Uterus (tissue), 4 donors: ENCODE data around the gene DNAJC24. TPM values are rescaled to one million over a fixed set of nuclear protein-coding genes. Genes with fewer than 3 reads are reported as not detected.

ENCODE experiments used
- DNase-seq, 2 donors: peaks; one replicate each; pipeline ENCODE4 v3.0.0-alpha.2; 2019 to 2020
- H3K27ac ChIP-seq, 2 donors: fragments of 200-600 bp; sonication (generic); 1 replicate in 1 of 2; 2 replicates in 1 of 2; pipeline ENCODE4 v1.5.1; 2016 to 2018
- H3K27me3 ChIP-seq, 2 donors: fragments of 200-600 bp; sonication (generic); one replicate each; pipeline ENCODE4 v1.5.1; 2018 to 2019; ENCODE audit warnings: control low read depth in 1 of 2
- H3K36me3 ChIP-seq, 2 donors: fragments of 200-600 bp; sonication (generic); one replicate each; pipeline ENCODE4 v1.5.1; 2019; ENCODE audit warnings: control low read depth in 1 of 2
- H3K4me1 ChIP-seq, 2 donors: fragments of 200-600 bp; sonication (generic); one replicate each; pipeline ENCODE4 v1.5.1; 2018 to 2019; ENCODE audit warnings: control low read depth in 1 of 2
- H3K4me3 ChIP-seq, 2 donors: fragments of 200-600 bp; sonication (generic); 1 replicate in 1 of 2; 2 replicates in 1 of 2; pipeline ENCODE4 v1.5.1; 2018 to 2019; ENCODE audit warnings: mild to moderate bottlenecking in 1 of 2
- H3K9me3 ChIP-seq, 2 donors: fragments of 200-600 bp; sonication (generic); one replicate each; pipeline ENCODE4 v1.5.1; 2019; ENCODE audit warnings: control low read depth in 1 of 2
- CTCF ChIP-seq, 4 experiments: fragments of 200-600 bp in 2 of 4; fragments of 450-650 bp in 2 of 4; sonication (generic) in 2 of 4; IDR thresholded peaks; one replicate each; pipeline ENCODE4 v1.5.1; 2016 to 2019; ENCODE audit warnings: antibody characterized with exemption in 4 of 4, mild to moderate bottlenecking in 2 of 4, moderate library complexity in 1 of 4
- POLR2A ChIP-seq, 2 donors: fragments of 450-650 bp; IDR thresholded peaks; one replicate each; pipeline ENCODE4 v1.6.1; 2016; ENCODE audit warnings: antibody characterized with exemption in 2 of 2, mild to moderate bottlenecking in 1 of 2, moderate library complexity in 1 of 2
- intact Hi-C: fragments of 100-400 bp; cut with DNase I; formaldehyde crosslinking; loops from one replicate; pipeline ENCODE4 v1.15.1; 2023; ENCODE audit warnings: low total_unique reads
- total RNA-seq, 4 donors: library from RNA; depleted of rRNA in 3 of 4; stranded (reverse); fragments of >200 nt in 3 of 4; gene quantifications; one replicate each; pipeline versions ENCODE4 v1.1.0 to v1.2.4, GENCODE V29; 2014 to 2023
- donor health status: DM: yes; HTN: yes; CAD: no.

The DNAJC24 gene
- total RNA-seq, 4 donors from 2014 or later = 19.6 to 33.9 (median 23.0) TPM

DNA sequence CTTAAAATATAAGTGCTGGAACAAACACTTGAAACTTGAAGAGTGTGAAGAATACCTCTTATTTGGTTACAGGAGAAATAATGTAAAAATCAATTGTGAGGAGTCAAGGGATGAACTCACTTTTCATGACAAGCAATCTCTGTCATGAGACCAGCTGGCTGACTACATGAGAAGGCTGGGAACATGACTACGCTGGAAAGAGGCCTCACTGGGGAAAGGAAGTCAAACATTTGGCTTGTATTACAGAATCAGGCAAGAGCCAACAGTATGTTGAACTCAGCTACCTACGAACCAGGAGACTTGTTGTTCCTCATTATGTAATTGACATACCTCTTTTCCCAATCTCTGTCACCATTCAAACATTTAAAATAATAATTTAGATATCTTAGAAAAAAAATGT, 14.5 kb upstream of the DNAJC24 start:
- intact Hi-C loops = no loop called here
- H3K4me3 ChIP-seq = no peak overlapping the region
- DNase-seq = no peak
- H3K9me3 ChIP-seq = no peaks in the 10 kb centered on the region
- no peaks in the 10 kb centered on the region for H3K36me3 ChIP-seq
- TF ChIP-seq POLR2A (IDR thresholded peaks at IDR 0.05) (no peak), CTCF (IDR thresholded peaks at IDR 0.05) (no peak)
- no peaks in the 10 kb centered on the region for H3K4me1 ChIP-seq
- H3K27me3 ChIP-seq = no peaks in the 10 kb centered on the region
- H3K27ac ChIP-seq = no peak overlapping the region

- Histone ChIP-seq H3K4me3 (no peak overlapping the region), H3K4me1 (no peaks in the 10 kb centered on the region), H3K27me3 (no peaks in the 10 kb centered on the region), H3K27ac (no peak overlapping the region), H3K9me3 (no peaks in the 10 kb centered on the region), H3K36me3 (no peaks in the 10 kb centered on the region)
- intact Hi-C loops = no loop called here
- TF ChIP-seq POLR2A (IDR thresholded peaks at IDR 0.05) (no peak), CTCF (IDR thresholded peaks at IDR 0.05) (no peak)
- DNase-seq = no peak
These were observed 13.8 kb upstream of the DNAJC24 start for GRCh38 chr11:31355817-31356216.

GRCh38 chr11:31361743-31362142, 7.9 kb upstream of the DNAJC24 start:
- no peaks in the 10 kb centered on the region for H3K4me1 ChIP-seq
- H3K27ac ChIP-seq = no peak overlapping the region
- intact Hi-C loops = no loop called here
- TF ChIP-seq CTCF (IDR thresholded peaks at IDR 0.05) (no peak), POLR2A (IDR thresholded peaks at IDR 0.05) (no peak)
- H3K9me3 ChIP-seq = no peaks in the 10 kb centered on the region
- no peak for DNase-seq
- no peak overlapping the region for H3K4me3 ChIP-seq
- H3K27me3 ChIP-seq = no peaks in the 10 kb centered on the region
- no peaks in the 10 kb centered on the region for H3K36me3 ChIP-seq

DNA sequence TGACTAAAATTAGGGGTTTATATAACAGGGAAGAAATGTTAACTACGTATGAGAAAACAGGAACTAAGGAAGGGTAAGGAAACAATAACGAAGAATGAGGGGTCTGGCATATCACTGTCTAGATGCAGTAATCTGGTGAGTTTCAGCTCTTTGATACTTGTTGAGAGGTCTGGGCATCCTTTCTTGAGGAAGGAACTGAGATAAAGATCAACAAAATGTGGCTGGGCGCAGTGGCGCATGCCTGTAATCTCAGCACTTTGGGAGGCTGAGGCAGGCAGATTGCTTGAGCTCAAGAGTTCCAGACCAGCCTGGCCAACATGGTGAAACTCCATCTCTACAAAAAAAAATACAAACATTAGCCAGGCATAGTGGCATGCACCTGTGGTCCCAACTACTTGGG, 2.9 kb upstream of the DNAJC24 start:
- H3K4me3 ChIP-seq = no peak overlapping the region
- H3K36me3 ChIP-seq = no peaks in the 10 kb centered on the region
- H3K27me3 ChIP-seq = no peaks in the 10 kb centered on the region
- no peak for DNase-seq
- no peak for TF ChIP-seq POLR2A (IDR thresholded peaks at IDR 0.05)
- no peak for TF ChIP-seq CTCF (IDR thresholded peaks at IDR 0.05)
- H3K27ac ChIP-seq = no peak overlapping the region
- intact Hi-C loops = no loop called here
- no peaks in the 10 kb centered on the region for H3K9me3 ChIP-seq
- no peaks in the 10 kb centered on the region for H3K4me1 ChIP-seq

DNA sequence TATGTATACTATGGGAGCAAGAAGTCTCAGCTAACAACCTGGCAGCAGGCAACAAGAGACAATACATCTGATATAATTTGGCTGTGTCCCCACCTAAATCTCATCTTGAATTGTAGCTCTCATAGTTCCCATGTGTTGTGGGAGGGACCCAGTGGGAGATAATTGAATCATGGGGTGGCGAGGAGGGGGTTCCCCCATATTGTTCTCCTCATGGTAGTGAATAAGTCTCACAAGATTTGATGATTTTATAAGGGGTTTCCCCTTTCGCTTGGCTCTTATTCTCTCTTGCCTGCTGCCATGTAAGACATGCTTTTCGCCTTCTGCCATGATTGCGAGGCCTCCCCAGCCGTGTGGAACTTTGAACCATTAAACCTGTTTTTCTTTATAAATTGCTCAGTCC, 6.2 kb downstream of the DNAJC24 start:
- no peak for DNase-seq
- intact Hi-C loops = no loop called here
- H3K27ac ChIP-seq = no peak overlapping the region
- TF ChIP-seq POLR2A (IDR thresholded peaks at IDR 0.05) (no peak), CTCF (IDR thresholded peaks at IDR 0.05) (no peak)
- H3K4me1 ChIP-seq = no peaks in the 10 kb centered on the region
- H3K27me3 ChIP-seq = no peaks in the 10 kb centered on the region
- no peak overlapping the region for H3K4me3 ChIP-seq
- no peaks in the 10 kb centered on the region for H3K36me3 ChIP-seq
- H3K9me3 ChIP-seq = no peaks in the 10 kb centered on the region
